Liver (tissue), 9 donors: ENCODE measurements around the gene RPL39L. TPM values are rescaled to one million over a fixed set of nuclear protein-coding genes. Genes with fewer than 3 reads are reported as not detected.
A peak's percentile ranks its signal among the peaks of the same experiment; 100 is the strongest.

Experiments
- DNase-seq: peaks from one replicate; pipeline ENCODE4 v3.0.0-alpha.2; 2017; ENCODE audit warnings: low spot score
- H3K27ac ChIP-seq, 2 donors: one replicate each; pipeline ENCODE4 v1.7.0; 2013; ENCODE audit warnings: inconsistent platforms in 2 of 2, low read length in 2 of 2, control low read depth in 1 of 2, low read depth in 1 of 2, mild to moderate bottlenecking in 1 of 2
- H3K27me3 ChIP-seq, 4 donors: one replicate each; pipeline versions ENCODE4 v1.6.1 to v1.7.0; 2013; ENCODE audit warnings: low read length in 3 of 4, inconsistent platforms in 1 of 4, mild to moderate bottlenecking in 1 of 4, moderate library complexity in 1 of 4; ENCODE audit not compliant: control insufficient read depth in 4 of 4, insufficient read depth in 4 of 4
- H3K36me3 ChIP-seq, 4 donors: one replicate each; pipeline versions ENCODE4 v1.6.1 to v1.7.0; 2013; ENCODE audit warnings: low read length in 3 of 4, mild to moderate bottlenecking in 3 of 4, low read depth in 1 of 4, moderate library complexity in 1 of 4; ENCODE audit not compliant: control insufficient read depth in 4 of 4, insufficient read depth in 3 of 4
- H3K4me1 ChIP-seq, 4 donors: one replicate each; pipeline versions ENCODE4 v1.6.1 to v1.7.0; 2013; ENCODE audit warnings: low read length in 3 of 4, mild to moderate bottlenecking in 3 of 4, moderate library complexity in 1 of 4; ENCODE audit not compliant: control insufficient read depth in 4 of 4, insufficient read depth in 4 of 4
- H3K4me3 ChIP-seq, 3 donors: one replicate each; pipeline versions ENCODE4 v1.6.1 to v1.7.0; 2013; ENCODE audit warnings: low read length in 3 of 3, control low read depth in 1 of 3, low read depth in 1 of 3, mild to moderate bottlenecking in 1 of 3
- H3K9ac ChIP-seq, 2 donors: one replicate each; pipeline ENCODE4 v1.7.0; 2013; ENCODE audit warnings: low read length in 2 of 2, mild to moderate bottlenecking in 2 of 2, moderate library complexity in 2 of 2, control low read depth in 1 of 2, low read depth in 1 of 2
- H3K9me3 ChIP-seq, 4 donors: one replicate each; pipeline versions ENCODE4 v1.6.1 to v1.7.0; 2013; ENCODE audit warnings: low read length in 3 of 4; ENCODE audit not compliant: control insufficient read depth in 4 of 4
- ATF3 ChIP-seq: IDR thresholded peaks from 2 replicates; pipeline ENCODE4 v1.6.1; 2016; ENCODE audit warnings: antibody characterized with exemption
- CTCF ChIP-seq: fragments of 150-350 bp; IDR thresholded peaks from 2 replicates; pipeline ENCODE4 v1.5.1; 2017; ENCODE audit warnings: improper control_type of control experiment, low read depth, low read length; ENCODE audit not compliant: missing input control
- EGR1 ChIP-seq, 2 donors: IDR thresholded peaks; 2 replicates each; pipeline ENCODE4 v1.6.1; 2016 to 2018; ENCODE audit warnings: antibody characterized with exemption in 2 of 2, low read depth in 2 of 2
- FOXA1 ChIP-seq: IDR thresholded peaks from 2 replicates; pipeline ENCODE4 v1.6.1; 2016; ENCODE audit warnings: antibody characterized with exemption
- FOXA2 ChIP-seq: IDR thresholded peaks from 2 replicates; pipeline ENCODE4 v1.6.1; 2016; ENCODE audit warnings: antibody characterized with exemption
- HNF4A ChIP-seq, 2 donors: conservative IDR thresholded peaks; 2 replicates each; pipeline ENCODE4 v1.6.1; 2016; ENCODE audit warnings: antibody characterized with exemption in 2 of 2, mild to moderate bottlenecking in 2 of 2
- HNF4G ChIP-seq: IDR thresholded peaks from 2 replicates; pipeline ENCODE4 v1.6.1; 2016; ENCODE audit warnings: antibody characterized with exemption
- JUND ChIP-seq, 2 donors: IDR thresholded peaks; 2 replicates each; pipeline ENCODE4 v1.6.1; 2016; ENCODE audit warnings: antibody characterized with exemption in 2 of 2
- RAD21 ChIP-seq, 2 donors: IDR thresholded peaks; 2 replicates each; pipeline ENCODE4 v1.6.1; 2016; ENCODE audit warnings: antibody characterized with exemption in 2 of 2, mild to moderate bottlenecking in 2 of 2
- REST ChIP-seq: IDR thresholded peaks from 2 replicates; pipeline ENCODE4 v1.6.1; 2016; ENCODE audit warnings: antibody characterized with exemption, mild to moderate bottlenecking
- RXRA ChIP-seq, 2 donors: IDR thresholded peaks; 2 replicates each; pipeline ENCODE4 v1.6.1; 2017 to 2018; ENCODE audit warnings: antibody characterized with exemption in 2 of 2, mild to moderate bottlenecking in 1 of 2
- SP1 ChIP-seq: IDR thresholded peaks from 2 replicates; pipeline ENCODE4 v1.6.1; 2018; ENCODE audit warnings: antibody characterized with exemption, mild to moderate bottlenecking
- TAF1 ChIP-seq: conservative IDR thresholded peaks from 2 replicates; pipeline ENCODE4 v1.6.1; 2016; ENCODE audit warnings: antibody characterized with exemption, mild to moderate bottlenecking
- YY1 ChIP-seq: IDR thresholded peaks from 2 replicates; pipeline ENCODE4 v1.6.1; 2016; ENCODE audit warnings: antibody characterized with exemption, mild to moderate bottlenecking
- ZBTB33 ChIP-seq: IDR thresholded peaks from 2 replicates; pipeline ENCODE4 v1.6.1; 2016; ENCODE audit warnings: antibody characterized with exemption
- WGBS: extraction: QIAGEN DNeasy Blood & Tissue Kit; methylation state at CpG from one replicate; pipeline ENCODE4 v1.1.7; 2013; 5-methylcytosine and 5-hydroxymethylcytosine counted together
- polyA plus RNA-seq, 2 donors: library from polyadenylated mRNA; stranded (reverse) in 1 of 2; unstranded in 1 of 2; fragments of 200-250 nt in 1 of 2; fragments of >200 nt in 1 of 2; fragmentation: Nextera tagmentation in 1 of 2; extraction: Ambion mirVana in 1 of 2; gene quantifications; one replicate each; pipeline versions ENCODE4 v1.2.1 to v1.2.3, GENCODE V29; 2013 to 2015
- total RNA-seq, 2 donors: library from RNA; depleted of rRNA; stranded (reverse); fragments of >200 nt; gene quantifications; one replicate each; pipeline ENCODE4 v1.2.3, GENCODE V29; 2014
- donor health status: healthy.
- donor health status: healthy.
- donor health status: healthy.
- donor health status: healthy.
- donor health status: healthy.

The RPL39L gene
- total and polyA plus RNA-seq, 4 donors = 1.1 to 6.6 (median 4.2) TPM

DNA sequence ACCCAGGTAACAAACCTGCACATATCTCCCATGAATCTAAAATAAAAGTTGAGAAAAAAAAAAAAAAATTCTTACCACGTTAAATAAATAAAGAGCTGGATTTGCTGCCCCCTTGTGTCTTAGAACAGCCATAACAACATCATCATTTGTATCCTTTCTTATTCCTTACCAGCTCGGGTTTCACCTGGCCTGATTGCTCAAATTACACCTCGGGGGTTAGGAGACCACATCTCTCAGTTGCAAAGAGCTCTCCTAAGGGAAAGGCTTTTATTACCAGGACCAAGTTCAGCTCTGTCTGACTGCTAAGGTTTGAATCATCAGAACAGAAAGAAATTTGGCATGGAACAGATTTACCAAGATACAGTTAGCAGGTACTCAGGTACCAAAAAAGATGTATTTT is 25.8 kb upstream of the RPL39L start:
- Histone ChIP-seq H3K27me3 (no peaks in the 10 kb centered on the region), H3K4me3 (no peak overlapping the region), H3K4me1 (peaks cover 0 to 3% (median under 1%) of the 10 kb centered on the region in 4 donors), H3K27ac (no peak overlapping the region), H3K9me3 (peaks cover 0 to under 1% (median 0%) of the 10 kb centered on the region in 4 donors), H3K9ac (no peak overlapping the region), H3K36me3 (no peaks in the 10 kb centered on the region)
- DNase-seq = no peak
- WGBS = 0% methylated on average over 3 of the region's 3 CpGs
- TF ChIP-seq JUND (IDR thresholded peaks at IDR 0.05) (no peak), HNF4G (no peak), FOXA2 (peak; percentile 38), CTCF (peak; percentile 74), RAD21 (IDR thresholded peaks at IDR 0.05) (peak; percentile 86 to 87)

DNA sequence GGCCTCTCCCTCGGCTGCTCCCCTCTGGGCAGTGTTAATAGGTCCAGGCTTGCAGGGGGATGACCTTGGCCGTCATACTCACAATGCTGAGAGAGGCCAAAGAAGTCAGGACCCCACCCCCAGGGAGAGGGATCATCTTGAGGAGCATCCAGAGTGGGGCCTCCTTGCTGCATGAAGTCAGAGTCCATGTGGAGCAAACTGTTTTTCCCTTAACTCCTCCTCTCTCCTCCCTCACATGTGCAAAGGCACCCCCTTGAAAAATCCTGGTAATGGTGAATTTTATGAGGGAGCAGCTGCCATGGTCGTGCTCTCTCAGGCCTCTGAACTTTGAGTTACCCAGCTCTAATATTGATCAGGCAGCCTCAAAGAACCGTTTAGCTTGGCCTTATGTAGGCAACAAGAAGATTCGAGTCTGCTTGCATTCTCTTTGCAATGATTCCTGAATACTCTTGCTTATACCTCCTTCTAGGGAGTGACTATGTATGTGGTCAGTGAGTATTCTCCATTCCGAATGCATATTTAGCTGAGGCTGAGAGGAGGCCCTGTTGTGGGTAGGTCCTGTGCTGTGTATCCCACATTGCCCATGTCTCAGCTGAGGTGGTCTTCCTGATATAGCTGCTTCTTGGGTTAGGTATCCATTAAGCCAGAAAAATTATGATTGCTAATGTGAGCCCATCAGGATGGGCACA is 23.1 kb upstream of the RPL39L start:
- Histone ChIP-seq H3K4me1 (no peaks in the 10 kb centered on the region), H3K9me3 (peaks cover 0 to 7% (median 3%) of the 10 kb centered on the region in 4 donors), H3K27ac (no peak overlapping the region), H3K27me3 (no peaks in the 10 kb centered on the region), H3K9ac (no peak overlapping the region), H3K4me3 (no peak overlapping the region), H3K36me3 (no peaks in the 10 kb centered on the region)
- DNase-seq = no peak
- no peak for TF ChIP-seq TAF1
- TF ChIP-seq ATF3 = no peak
- TF ChIP-seq EGR1 (IDR thresholded peaks at IDR 0.05; ENCODE audit: low read depth in 2 of 2) = no peak
- TF ChIP-seq HNF4A (conservative IDR thresholded peaks at IDR 0.05) = no peak
- TF ChIP-seq HNF4G = no peak
- no peak for TF ChIP-seq ZBTB33
- TF ChIP-seq YY1 = no peak
- WGBS = 57% methylated on average over 6 of the region's 6 CpGs

DNA sequence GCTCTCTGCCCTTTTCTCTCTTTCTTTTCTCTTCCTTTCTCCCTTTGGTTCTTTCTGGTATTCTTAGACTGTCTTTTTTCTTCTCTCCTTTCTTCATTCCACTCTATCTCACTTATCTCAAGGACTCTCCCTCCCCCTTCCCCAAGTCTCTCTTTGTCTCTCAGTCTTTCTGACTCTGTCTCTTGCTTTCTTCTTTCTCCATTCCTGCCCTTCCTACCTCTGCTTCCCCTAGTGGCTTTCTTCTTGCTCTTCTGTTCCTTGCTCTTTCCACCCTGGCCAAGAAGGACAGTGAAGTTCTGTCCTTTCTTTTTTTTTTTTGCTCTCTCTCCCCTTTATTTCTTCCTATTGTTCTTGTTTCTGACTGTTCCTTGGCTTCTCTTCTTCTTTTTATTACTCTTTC is 22.3 kb upstream of the RPL39L start:
- H3K9me3 ChIP-seq = peaks cover 0 to 7% (median 3%) of the 10 kb centered on the region in 4 donors
- no peak overlapping the region for H3K27ac ChIP-seq
- no peaks in the 10 kb centered on the region for H3K36me3 ChIP-seq
- H3K27me3 ChIP-seq = no peaks in the 10 kb centered on the region
- H3K4me3 ChIP-seq = no peak overlapping the region
- DNase-seq = no peak
- H3K4me1 ChIP-seq = no peaks in the 10 kb centered on the region
- no peak for TF ChIP-seq RXRA (IDR thresholded peaks at IDR 0.05)
- no peak for TF ChIP-seq FOXA1
- TF ChIP-seq ATF3 = no peak
- TF ChIP-seq SP1 = no peak
- TF ChIP-seq HNF4G = no peak
- no peak for TF ChIP-seq REST
- no peak overlapping the region for H3K9ac ChIP-seq
